Stimulated activated naive CD4-positive, alpha-beta T cell treated with Interleukin-2 at 50 U/mL for 16 hours (primary cell): ENCODE results near the gene UBA6.
"Not testable (repeated sequence)": the region's sequence is repeated elsewhere in the genome, so short reads cannot be mapped to it uniquely, and the experiment has no call there.

Experiments used
- DNase-seq: peaks from one replicate; lab custom pipeline; 2025; lab: John Stamatoyannopoulos, UW

UBA6 gene

GRCh38 chr4:67660418-67660817, 40.5 kb downstream of the UBA6 start:
- DNase-seq = no peak

GRCh38 chr4:67659065-67659464, 41.9 kb downstream of the UBA6 start:
- no peak for DNase-seq

GRCh38 chr4:67658302-67658701, 42.7 kb downstream of the UBA6 start:
- peak; percentile 45 for DNase-seq

GRCh38 chr4:67651536-67651935, 49.4 kb downstream of the UBA6 start:
- DNase-seq = no peak

GRCh38 chr4:67638136-67638535, 62.8 kb downstream of the UBA6 start:
- DNase-seq = no peak

GRCh38 chr4:67636978-67637377, 64.0 kb downstream of the UBA6 start:
- DNase-seq = not testable (repeated sequence)

- no peak for DNase-seq
Observed at GRCh38 chr4:67635331-67635730, 65.6 kb downstream of the UBA6 start.

GRCh38 chr4:67634741-67635140, 66.2 kb downstream of the UBA6 start:
- no peak for DNase-seq

- DNase-seq = no peak
Observed at GRCh38 chr4:67632492-67632891, 68.5 kb downstream of the UBA6 start.

GRCh38 chr4:67624939-67625338, 76.0 kb downstream of the UBA6 start:
- DNase-seq = no peak

- DNase-seq = no peak
Observed at GRCh38 chr4:67616478-67616877, 84.5 kb downstream of the UBA6 start.

GRCh38 chr4:67615119-67615518, 85.8 kb downstream of the UBA6 start:
- no peak for DNase-seq

GRCh38 chr4:67614186-67614585, 86.8 kb downstream of the UBA6 start:
- no peak for DNase-seq

- no peak for DNase-seq
Observed at GRCh38 chr4:67608027-67608426, 92.9 kb downstream of the UBA6 start.

GRCh38 chr4:67604749-67605148, 96.2 kb downstream of the UBA6 start:
- DNase-seq = no peak

- no peak for DNase-seq
Observed at GRCh38 chr4:67604029-67604381, 97.0 kb downstream of the UBA6 start.

- no peak for DNase-seq
Observed at GRCh38 chr4:67603310-67604028, 97.5 kb downstream of the UBA6 start.

- DNase-seq = no peak
Observed at GRCh38 chr4:67593741-67594175, 107.2 kb downstream of the UBA6 start.

GRCh38 chr4:67587156-67587555, 113.8 kb downstream of the UBA6 start:
- DNase-seq = no peak

- DNase-seq = no peak
Observed at GRCh38 chr4:67584496-67584895, 116.5 kb downstream of the UBA6 start.

GRCh38 chr4:67581913-67582312, 119.0 kb downstream of the UBA6 start:
- no peak for DNase-seq

- no peak for DNase-seq
Observed at GRCh38 chr4:67581208-67581857, 119.6 kb downstream of the UBA6 start.

GRCh38 chr4:67580577-67580976, 120.4 kb downstream of the UBA6 start:
- no peak for DNase-seq

- no peak for DNase-seq
Observed at GRCh38 chr4:67576538-67576937, 124.4 kb downstream of the UBA6 start.
